Stimulated activated CD8-positive, alpha-beta memory T cell treated with anti-CD3 and anti-CD28 coated beads, Interleukin-15, amount 100 ng/mL, for 48 hours (primary cell): ENCODE data around the gene SLF1.

Experiments used
- DNase-seq, 2 donors: peaks; one replicate each; pipeline ENCODE4 v3.0.0-alpha.2; 2020; ENCODE audit warnings: low read depth in 2 of 2

Gene SLF1

GRCh38 chr5:94661086-94661485 lies 42.6 kb downstream of the SLF1 start:
- no peak for DNase-seq

- DNase-seq: no peak
Measured at GRCh38 chr5:94667937-94668336, 49.5 kb downstream of the SLF1 start.

- DNase-seq: no peak
Measured at GRCh38 chr5:94670726-94671125, 52.3 kb downstream of the SLF1 start.

- DNase-seq: no peak
Measured at GRCh38 chr5:94672746-94673145, 54.3 kb downstream of the SLF1 start.

GRCh38 chr5:94674490-94675382 lies 56.3 kb downstream of the SLF1 start:
- DNase-seq: no peak

GRCh38 chr5:94675965-94676618 lies 57.6 kb downstream of the SLF1 start:
- no peak for DNase-seq

- no peak for DNase-seq
Measured at GRCh38 chr5:94682814-94683520, 64.5 kb downstream of the SLF1 start.

- no peak for DNase-seq
Measured at GRCh38 chr5:94689908-94690307, 71.4 kb downstream of the SLF1 start.

GRCh38 chr5:94690778-94691177 lies 72.3 kb downstream of the SLF1 start:
- DNase-seq: no peak

GRCh38 chr5:94691291-94691690 lies 72.8 kb downstream of the SLF1 start:
- DNase-seq: no peak

GRCh38 chr5:94691949-94692348 lies 73.5 kb downstream of the SLF1 start:
- DNase-seq: no peak

GRCh38 chr5:94692581-94692980 lies 74.1 kb downstream of the SLF1 start:
- DNase-seq: no peak

GRCh38 chr5:94693043-94693822 lies 74.8 kb downstream of the SLF1 start:
- DNase-seq: no peak

- no peak for DNase-seq
Measured at GRCh38 chr5:94693845-94694370, 75.4 kb downstream of the SLF1 start.

GRCh38 chr5:94694671-94695070 lies 76.2 kb downstream of the SLF1 start:
- DNase-seq: no peak

- no peak for DNase-seq
Measured at GRCh38 chr5:94698197-94698596, 79.7 kb downstream of the SLF1 start.

- DNase-seq: no peak
Measured at GRCh38 chr5:94699562-94699961, 81.1 kb downstream of the SLF1 start.

GRCh38 chr5:94700592-94700991 lies 82.1 kb downstream of the SLF1 start:
- DNase-seq: no peak

- no peak for DNase-seq
Measured at GRCh38 chr5:94702729-94703128, 84.3 kb downstream of the SLF1 start.

GRCh38 chr5:94705427-94705826 lies 87.0 kb downstream of the SLF1 start:
- no peak for DNase-seq

GRCh38 chr5:94707359-94707758 lies 88.9 kb downstream of the SLF1 start:
- no peak for DNase-seq

- no peak for DNase-seq
Measured at GRCh38 chr5:94709277-94709676, 90.8 kb downstream of the SLF1 start.
